HepG2 (cell line): Measurements from ENCODE around the gene MAGEA12.
"Not testable (repeated sequence)": the region's sequence is repeated elsewhere in the genome, so short reads cannot be mapped to it uniquely, and the experiment has no call there.

Source experiments
- EZH2 ChIP-seq: conservative IDR thresholded peaks from 2 replicates; pipeline ENCODE4 v1.6.1; 2012; ENCODE audit warnings: mild to moderate bottlenecking, low read depth, low read length, moderate library complexity
- NFYB ChIP-seq: sonication (generic); formaldehyde crosslinking; IDR thresholded peaks from 2 replicates; pipeline ENCODE4 v1.4.0; 2020; ENCODE audit warnings: missing genetic modification reagents
- TGIF2 ChIP-seq: IDR thresholded peaks from 2 replicates; pipeline ENCODE4 v1.6.1; 2016; ENCODE audit warnings: control low read depth, missing compliant biosample characterization
- ZC3H4 ChIP-seq: sonication (generic); formaldehyde crosslinking; IDR thresholded peaks from 2 replicates; pipeline ENCODE4 v1.4.0; 2020; ENCODE audit warnings: missing genetic modification reagents, borderline replicate concordance

DNA sequence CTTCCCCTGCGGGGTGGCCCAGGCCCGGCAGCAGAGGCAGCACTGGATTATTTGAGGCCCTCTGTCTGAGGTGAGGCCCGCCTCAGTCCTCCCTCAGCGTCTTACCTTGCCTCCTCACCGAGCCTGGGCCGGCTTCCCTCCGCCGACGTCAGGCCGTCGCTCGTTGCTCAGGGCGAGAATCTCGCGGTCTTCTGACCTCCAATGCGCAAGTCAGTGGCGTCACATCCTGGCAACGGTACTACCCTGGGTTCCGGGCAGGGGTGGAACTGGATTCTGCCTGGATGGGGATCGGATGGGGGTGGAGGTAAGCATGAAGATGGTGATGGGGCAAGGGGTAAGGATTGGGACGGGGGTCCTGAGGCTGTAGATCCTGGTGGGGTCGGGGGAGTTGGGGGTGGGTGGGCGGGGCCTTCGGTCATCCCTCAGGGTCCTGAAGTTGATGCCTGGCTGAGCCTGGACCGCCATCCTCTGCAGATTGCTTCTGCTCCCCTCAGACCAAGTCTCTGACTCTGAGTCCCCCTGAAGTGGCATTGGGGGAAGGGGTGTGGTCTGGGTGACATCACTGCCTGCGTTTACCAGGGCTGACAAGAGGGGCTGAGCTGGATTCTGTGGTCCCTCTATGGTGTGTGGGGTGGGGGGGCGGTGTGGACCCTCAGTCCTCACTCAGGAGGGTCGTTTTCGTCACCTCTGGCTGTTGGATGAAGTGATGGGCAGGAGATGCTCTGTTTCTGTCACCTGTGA, 36.2 kb downstream of the MAGEA12 start, which contains the start of gene MAGEA6:
- TF ChIP-seq TGIF2 (CRISPR knock-in tag); EZH2; ZC3H4 (CRISPR knock-in tag); NFYB: not testable (repeated sequence)
